Measurements from ENCODE around the gene MYH9. TPM values are rescaled to one million over a fixed set of nuclear protein-coding genes. Genes with fewer than 3 reads are reported as not detected.

Gene MYH9
- total RNA-seq, 4 donors from 2014 or later, result 304 to 366 (median 322) TPM

- Histone ChIP-seq H3K4me1 (peaks cover 20 to 100% (median 89%) of the 10 kb centered on the region in 3 donors), H3K27ac (peak overlapping the region; percentile 64 to 100 (median 98)), H3K36me3 (no peaks in the 10 kb centered on the region), H3K9me3 (no peaks in the 10 kb centered on the region), H3K27me3 (no peaks in the 10 kb centered on the region), H3K4me3 (peak overlapping the region in 1 of 2 donors; percentile 10)
- TF ChIP-seq, protein P1, sequence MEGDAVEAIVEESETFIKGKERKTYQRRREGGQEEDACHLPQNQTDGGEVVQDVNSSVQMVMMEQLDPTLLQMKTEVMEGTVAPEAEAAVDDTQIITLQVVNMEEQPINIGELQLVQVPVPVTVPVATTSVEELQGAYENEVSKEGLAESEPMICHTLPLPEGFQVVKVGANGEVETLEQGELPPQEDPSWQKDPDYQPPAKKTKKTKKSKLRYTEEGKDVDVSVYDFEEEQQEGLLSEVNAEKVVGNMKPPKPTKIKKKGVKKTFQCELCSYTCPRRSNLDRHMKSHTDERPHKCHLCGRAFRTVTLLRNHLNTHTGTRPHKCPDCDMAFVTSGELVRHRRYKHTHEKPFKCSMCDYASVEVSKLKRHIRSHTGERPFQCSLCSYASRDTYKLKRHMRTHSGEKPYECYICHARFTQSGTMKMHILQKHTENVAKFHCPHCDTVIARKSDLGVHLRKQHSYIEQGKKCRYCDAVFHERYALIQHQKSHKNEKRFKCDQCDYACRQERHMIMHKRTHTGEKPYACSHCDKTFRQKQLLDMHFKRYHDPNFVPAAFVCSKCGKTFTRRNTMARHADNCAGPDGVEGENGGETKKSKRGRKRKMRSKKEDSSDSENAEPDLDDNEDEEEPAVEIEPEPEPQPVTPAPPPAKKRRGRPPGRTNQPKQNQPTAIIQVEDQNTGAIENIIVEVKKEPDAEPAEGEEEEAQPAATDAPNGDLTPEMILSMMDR (IDR thresholded peaks at IDR 0.05), result no peak
- TF ChIP-seq POLR2AphosphoS5 (IDR thresholded peaks at IDR 0.05), result no peak
- TF ChIP-seq EP300 (IDR thresholded peaks at IDR 0.05), result no peak
- no peak for TF ChIP-seq POLR2A (IDR thresholded peaks at IDR 0.05)
- no peak for ATAC-seq
- 0 to 10% methylated on average over 1 to 2 of the region's 5 CpGs for WGBS, 2 donors (ENCODE audit: low coverage in 1 of 2)
Observed at GRCh38 chr22:36360871-36361383, 26.8 kb downstream of the MYH9 start.

DNA sequence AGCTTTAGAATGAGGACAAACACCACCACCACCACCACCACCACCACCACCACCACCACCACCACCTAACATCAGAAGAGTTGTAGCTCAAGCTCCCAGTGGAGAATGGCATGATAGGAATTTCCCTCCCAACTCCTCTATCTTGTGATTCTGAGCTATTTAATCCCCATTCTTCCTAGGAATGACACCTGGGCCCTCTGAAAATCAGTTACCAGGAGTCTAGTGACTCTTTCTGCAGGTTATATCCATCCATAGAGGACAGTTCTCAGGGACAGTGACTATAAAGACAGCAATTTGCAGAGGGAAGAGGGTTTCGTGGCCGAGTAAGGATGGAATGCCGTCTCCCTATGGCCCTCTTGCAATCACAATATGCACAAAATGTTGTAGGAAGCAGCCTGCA is 27.8 kb downstream of the MYH9 start:
- Histone ChIP-seq H3K36me3 (no peaks in the 10 kb centered on the region), H3K9me3 (no peaks in the 10 kb centered on the region), H3K4me3 (no peak overlapping the region), H3K27me3 (no peaks in the 10 kb centered on the region), H3K4me1 (peaks cover 24 to 100% (median 88%) of the 10 kb centered on the region in 3 donors), H3K27ac (peak overlapping the region; percentile 95 to 100 (median 99))
- TF ChIP-seq POLR2A (IDR thresholded peaks at IDR 0.05) (no peak), POLR2AphosphoS5 (IDR thresholded peaks at IDR 0.05) (no peak), EP300 (IDR thresholded peaks at IDR 0.05) (no peak)
- TF ChIP-seq, protein P1 (IDR thresholded peaks at IDR 0.05), result no peak
- 17 to 58% methylated on average over 1 to 3 of the region's 3 CpGs for WGBS, 2 donors (ENCODE audit: low coverage in 1 of 2)
- ATAC-seq, result no peak

DNA sequence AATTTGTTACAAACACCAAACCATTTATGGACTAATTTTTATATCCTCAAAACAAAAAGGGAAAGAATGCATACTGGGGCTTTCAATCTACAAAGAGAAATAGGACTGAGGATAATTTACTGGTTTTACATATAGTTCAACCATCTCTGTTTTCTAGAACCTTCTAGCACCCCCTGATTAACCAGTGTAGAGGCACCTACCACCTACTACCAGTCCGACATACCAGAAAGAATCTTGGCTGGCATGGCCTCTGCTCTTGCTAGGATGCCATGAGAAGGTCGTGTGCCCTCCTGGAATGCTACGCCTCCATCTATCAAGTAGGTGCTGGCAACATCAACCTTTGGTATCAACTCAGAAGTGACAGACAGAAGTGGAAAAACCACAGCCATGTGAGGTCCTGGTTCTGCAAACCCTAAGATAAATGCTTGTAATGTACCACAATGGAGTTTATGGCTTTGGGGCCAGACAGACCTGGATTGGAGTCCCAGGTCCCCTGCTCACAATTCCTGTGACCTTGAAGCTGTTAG is 28.2 kb downstream of the MYH9 start:
- Histone ChIP-seq H3K9me3 (no peaks in the 10 kb centered on the region), H3K27ac (peak overlapping the region; percentile 95 to 100 (median 99)), H3K27me3 (no peaks in the 10 kb centered on the region), H3K4me1 (peaks cover 25 to 100% (median 85%) of the 10 kb centered on the region in 3 donors), H3K36me3 (no peaks in the 10 kb centered on the region), H3K4me3 (no peak overlapping the region)
- no peak for ATAC-seq
- 35% methylated on average over 3 of the region's 3 CpGs; no CpG with 5 or more reads in 1 of the 2 donors for WGBS, 2 donors (ENCODE audit: low coverage in 1 of 2)
- TF ChIP-seq, protein P1 (IDR thresholded peaks at IDR 0.05), result no peak
- TF ChIP-seq EP300 (IDR thresholded peaks at IDR 0.05) (no peak), POLR2AphosphoS5 (IDR thresholded peaks at IDR 0.05) (no peak), POLR2A (IDR thresholded peaks at IDR 0.05) (no peak)

- Histone ChIP-seq H3K9me3 (no peaks in the 10 kb centered on the region), H3K36me3 (no peaks in the 10 kb centered on the region), H3K4me1 (peaks cover 29 to 100% (median 86%) of the 10 kb centered on the region in 3 donors), H3K4me3 (no peak overlapping the region), H3K27ac (peak overlapping the region; percentile 95 to 100 (median 99)), H3K27me3 (no peaks in the 10 kb centered on the region)
- peak; percentile 61 for ATAC-seq
- TF ChIP-seq POLR2AphosphoS5 (IDR thresholded peaks at IDR 0.05) (peak; percentile 65), EP300 (IDR thresholded peaks at IDR 0.05) (no peak)
- 32 to 42% methylated on average over 9 of the region's 9 CpGs for WGBS, 2 donors (ENCODE audit: low coverage in 1 of 2)
Observed at GRCh38 chr22:36358533-36359469, 29.0 kb downstream of the MYH9 start.
